NB4 (cell line): ENCODE results near the gene EGLN2.

Source experiments
- CTCF ChIP-seq: IDR thresholded peaks from one replicate; pipeline ENCODE4 v1.5.1; 2012; ENCODE audit warnings: low read depth, low read length
- MYC ChIP-seq: IDR thresholded peaks from 2 replicates; pipeline ENCODE4 v1.6.1; 2011; ENCODE audit warnings: low read depth, low read length
- POLR2A ChIP-seq: IDR thresholded peaks from 2 replicates; pipeline ENCODE4 v1.6.1; 2011; ENCODE audit warnings: mild to moderate bottlenecking; ENCODE audit not compliant: insufficient read length; ENCODE audit errors: extremely low read depth

DNA sequence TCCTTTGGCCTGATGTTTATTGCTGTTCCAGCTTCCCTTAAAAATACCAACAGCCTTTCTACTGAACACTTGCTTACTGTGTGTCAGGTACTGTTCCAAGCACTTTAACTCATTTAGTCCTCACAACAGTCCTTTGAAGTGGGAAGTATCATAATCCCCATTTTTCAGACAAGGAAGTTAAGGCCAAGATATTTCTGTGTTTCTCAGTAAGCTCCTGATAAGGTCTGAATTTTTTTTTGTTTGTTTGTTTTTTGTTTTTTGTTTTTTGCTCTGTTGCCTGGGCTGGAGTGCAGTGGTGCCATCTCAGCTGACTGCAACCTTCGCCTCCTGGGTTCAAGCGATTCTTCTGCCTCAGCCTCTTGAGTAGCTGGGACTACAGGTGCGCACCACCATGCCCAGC, 40.5 kb upstream of the EGLN2 start:
- TF ChIP-seq POLR2A: no peak
- TF ChIP-seq CTCF: no peak
- TF ChIP-seq MYC: no peak
